GM03348 (cell line): Measurements from ENCODE around the gene TSHR.
"Not testable (repeated sequence)": the region's sequence is repeated elsewhere in the genome, so short reads cannot be mapped to it uniquely, and the experiment has no call there.

Experiments
- DNase-seq: peaks from one replicate; pipeline ENCODE4 v3.0.0; 2012; ENCODE audit warnings: low spot score

Gene TSHR

DNA sequence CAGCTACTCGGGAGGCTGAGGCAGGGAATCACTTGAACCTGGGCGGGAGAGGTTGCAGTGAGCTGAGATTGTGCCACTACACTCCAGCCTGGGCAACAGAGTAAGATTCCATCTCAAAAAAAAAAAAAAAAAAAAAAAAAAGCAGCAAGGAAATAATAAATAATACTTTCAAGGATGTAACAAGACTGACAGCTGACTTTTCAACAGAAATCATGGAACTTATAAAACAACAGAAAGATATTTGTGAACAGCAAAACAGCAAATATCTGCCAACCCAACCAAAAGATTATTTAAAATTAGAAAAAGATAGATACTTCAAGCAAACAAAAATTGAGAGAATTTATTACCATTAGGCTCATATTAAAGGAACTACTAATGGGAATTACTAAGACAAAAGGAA is 115.1 kb downstream of the TSHR start:
- DNase-seq, result no peak

DNA sequence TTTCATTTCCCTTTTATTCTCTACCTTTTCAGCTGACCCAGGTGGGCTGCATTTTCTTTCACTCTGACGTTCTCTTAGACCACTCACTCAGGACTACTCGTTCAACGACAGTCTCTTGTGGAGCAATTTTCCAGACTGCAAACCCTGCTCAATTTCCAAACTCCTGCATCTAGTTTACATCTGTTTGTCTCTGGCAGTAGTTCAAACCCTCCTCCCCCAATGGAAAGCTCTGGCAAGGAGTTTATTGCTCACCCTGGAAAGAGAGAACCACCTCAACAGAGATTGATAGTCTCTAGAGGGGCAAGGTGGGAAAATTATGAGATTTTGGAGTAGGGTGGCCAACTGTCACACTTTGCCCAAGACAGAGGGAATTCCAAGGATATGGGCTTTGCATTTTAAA is 130.2 kb downstream of the TSHR start:
- DNase-seq, result no peak

DNA sequence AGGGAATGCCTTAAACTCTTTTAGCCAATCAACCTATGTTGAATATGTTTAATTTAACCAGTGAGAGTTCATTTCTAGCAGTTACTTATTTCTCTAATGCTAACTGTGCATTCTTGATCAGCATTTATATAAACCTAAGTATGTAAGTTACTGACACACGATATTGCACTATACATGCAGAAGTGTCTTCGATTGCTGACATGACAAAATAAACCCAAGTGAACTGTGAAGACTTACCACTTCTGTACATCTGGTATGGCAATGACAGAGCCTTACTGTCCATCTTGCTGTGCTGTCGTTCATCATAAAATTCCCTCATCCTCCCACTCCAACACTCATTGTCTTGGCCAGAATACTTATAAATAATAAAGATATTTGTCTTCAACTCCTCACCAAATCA is 131.8 kb downstream of the TSHR start:
- DNase-seq, result no peak

DNA sequence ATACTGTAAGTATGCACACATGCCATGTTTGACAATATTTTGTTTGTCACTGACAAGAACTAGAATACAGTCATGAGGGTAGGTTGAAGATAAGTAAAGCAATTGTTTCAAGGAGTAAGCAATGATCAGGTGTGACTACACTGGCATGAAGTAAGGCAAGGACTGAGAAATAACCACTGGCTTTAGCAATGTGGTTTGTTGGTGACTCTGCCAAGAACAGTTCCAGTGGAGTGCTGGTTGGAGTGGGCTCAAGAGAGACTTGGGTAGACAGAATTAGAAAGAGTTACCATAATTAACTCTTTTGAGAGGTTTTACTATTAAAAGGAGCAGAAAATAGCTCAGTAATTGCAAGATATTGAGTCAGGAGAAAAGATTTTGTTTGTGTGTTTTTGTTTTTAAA is 135.7 kb downstream of the TSHR start:
- no peak for DNase-seq

DNA sequence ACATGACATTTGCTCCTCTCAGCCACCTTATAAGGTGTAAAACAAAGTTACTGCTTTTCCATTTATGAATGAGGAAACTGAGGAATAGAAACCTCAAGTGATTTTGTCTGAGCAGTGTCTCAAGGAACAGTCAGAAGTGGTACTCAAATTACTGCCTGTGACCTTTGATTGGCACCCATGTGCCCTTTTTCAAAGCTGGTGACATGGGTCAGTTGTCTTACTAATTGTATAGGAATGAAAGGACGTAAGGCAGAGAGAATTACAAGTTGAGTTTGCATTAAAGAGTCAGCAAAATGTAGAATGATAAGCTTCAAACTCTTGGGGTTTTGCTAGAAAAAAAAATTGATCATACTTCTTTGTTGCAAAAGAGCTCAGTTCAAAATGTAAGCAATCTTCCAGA is 136.2 kb downstream of the TSHR start:
- no peak for DNase-seq

DNA sequence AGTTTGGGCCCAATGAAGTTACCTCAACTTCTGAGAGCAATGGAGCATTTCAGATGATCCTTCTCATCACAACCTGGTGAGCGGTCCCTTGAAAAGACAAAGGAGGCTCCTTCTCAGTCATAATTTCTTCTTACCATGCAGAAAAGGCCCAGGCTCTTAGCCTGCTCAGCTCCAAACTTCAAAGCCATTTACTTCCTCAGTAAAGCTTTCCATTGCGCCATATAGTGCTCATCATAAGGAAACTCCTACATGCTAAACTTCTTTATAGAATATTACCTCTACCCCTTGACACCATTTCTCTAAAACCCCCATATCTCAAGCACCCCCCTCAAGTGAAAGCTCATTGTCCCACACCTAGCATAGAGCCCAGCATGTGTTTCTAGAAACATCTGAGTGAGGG is 138.2 kb downstream of the TSHR start:
- no peak for DNase-seq

DNA sequence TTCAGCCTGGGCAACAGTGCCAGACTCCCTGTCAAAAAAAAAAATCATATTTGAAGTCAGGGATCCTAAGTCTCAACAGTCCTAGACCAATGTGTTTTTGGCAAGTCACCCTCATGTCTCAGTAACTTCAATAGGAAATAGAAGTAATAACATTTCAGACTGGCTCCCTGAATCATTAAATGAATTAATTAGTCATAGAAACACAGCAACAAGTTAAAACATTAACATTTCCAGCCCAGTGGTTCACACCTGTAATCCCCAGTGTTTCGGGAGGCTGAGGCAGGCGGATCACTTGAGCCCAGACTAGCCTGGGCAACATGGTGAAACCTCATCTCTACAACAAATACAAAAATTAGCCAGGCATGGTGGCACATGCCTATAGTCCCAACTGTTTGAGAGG is 140.1 kb downstream of the TSHR start:
- DNase-seq, result no peak

DNA sequence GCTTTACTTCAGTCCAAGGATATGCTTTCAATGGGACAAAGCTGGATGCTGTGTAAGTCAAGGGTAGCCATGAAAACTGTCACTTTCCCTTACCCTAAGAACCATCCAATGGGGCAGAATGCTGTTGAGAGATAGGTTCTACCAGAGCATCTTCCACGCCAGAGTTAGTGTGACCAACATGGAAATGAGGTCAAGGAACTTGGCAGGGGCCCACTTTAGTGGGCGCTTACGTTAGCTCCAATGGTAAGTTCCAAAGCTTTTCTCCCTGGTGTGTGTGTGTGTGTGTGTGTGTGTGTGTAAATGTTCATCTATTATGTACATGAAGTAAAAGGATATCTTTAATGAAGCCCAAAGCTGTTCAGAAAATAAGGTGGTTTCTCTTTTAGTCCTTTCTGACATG is 141.2 kb downstream of the TSHR start:
- no peak for DNase-seq

DNA sequence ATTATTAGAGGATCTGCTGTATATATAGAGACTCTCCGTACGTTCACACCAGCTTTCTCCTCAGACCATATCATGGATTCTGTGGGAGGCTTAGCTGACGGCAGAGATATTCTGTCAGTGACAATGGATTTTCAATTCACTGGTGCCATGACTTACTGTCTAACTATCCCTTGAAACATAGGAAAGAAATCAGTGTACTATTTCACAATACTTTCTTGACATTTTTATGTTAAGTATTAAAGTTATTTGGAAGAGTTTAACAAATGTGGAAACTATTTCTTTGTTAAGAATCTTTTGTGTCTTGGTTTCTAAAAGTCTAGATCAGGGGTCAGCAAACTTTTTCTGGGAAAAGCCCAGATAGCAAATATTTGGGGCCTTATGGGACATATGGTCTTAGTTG is 146.8 kb downstream of the TSHR start:
- no peak for DNase-seq

DNA sequence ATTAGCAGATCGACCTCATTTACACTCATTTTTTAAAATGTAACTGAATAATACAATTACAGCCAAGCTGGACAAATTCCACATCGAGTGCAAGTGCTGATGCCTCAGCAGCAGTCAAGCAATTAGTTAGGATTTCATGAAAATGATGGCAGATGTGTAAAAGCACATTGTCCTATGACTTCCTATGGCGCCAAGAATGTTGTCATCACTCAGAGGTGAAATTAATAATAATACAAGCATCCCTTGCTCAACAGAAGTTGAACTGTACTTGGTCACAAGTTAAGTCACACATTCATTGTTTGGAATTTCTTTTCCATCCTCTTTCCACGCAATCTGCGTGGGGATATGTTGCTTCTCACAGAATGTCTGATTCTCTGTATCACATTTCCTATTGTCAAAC is 148.0 kb downstream of the TSHR start:
- DNase-seq, result no peak

DNA sequence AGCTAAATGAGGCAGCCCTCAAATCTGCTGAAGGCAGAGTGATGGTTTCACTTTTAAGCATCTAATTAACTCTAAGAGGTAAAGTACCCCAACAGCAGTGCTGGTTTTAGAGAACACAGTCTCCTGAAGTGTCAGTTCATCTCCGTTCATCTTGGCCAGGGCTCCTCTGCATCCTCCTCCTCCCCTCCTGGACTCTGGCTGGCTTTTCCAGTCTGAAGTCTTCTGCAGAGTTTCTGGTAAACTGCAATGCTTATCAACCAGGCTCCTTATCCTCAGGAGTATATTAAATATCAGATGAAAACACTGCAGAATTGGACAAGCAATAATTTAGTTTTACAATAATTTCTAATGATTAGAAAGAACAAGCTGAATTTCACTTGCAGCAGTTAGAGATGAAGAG is 150.0 kb downstream of the TSHR start:
- no peak for DNase-seq

DNA sequence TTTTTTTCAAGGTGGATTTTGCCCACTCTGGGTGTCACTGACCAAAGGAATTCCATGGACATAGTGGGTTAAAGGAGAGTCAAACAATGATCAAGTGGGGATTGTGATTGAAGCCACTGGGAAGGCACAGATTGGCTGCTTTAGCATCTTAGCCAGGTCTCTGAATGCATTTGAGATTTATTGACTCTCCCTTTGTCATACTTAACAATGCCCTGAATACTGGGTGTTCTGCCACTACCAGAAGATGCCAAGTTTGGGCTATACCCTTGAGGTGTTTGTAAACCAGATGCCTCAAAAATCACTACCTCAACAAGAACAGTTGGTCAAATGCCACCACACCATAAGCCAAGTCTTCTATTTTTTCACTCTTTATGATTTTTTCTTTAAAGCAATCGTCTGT is 150.5 kb downstream of the TSHR start:
- no peak for DNase-seq

DNA sequence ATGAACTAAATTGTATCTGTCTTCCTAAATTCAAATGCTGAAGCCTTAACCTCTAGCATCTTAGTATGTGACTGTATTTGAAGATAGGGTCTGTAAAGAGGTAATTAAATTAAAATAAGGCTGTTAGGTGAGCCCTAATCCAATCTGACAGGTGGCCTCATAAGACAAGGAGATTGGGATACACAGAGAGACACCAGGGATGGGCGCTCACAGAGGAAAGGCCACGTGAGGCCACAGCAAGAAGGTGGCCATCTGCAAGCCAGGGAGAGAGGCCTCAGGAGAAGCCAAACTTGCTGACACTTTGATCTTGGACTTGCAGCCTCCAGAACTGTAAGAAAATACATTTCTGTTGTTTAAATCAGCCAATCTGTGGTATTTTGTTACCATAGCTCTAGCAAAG is 154.8 kb downstream of the TSHR start:
- no peak for DNase-seq

DNA sequence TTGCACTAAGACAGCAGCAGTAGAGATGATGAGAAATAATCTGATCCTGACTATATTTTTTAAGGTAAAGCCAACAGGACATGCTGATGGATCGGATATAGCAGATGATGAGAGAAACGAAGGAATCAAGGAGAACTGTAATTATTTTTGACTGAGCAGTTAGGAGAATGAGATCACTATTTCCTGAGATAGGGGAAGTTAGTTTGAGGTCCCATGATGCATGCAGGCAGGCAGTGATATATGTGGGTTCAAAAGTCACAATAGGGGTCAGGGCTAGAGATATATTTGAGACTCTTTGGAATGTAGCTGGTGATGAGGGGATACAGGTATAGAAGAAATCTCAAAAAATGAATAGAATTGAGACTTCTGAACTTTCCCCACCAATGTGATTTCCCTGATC is 157.8 kb downstream of the TSHR start:
- DNase-seq, result no peak

DNA sequence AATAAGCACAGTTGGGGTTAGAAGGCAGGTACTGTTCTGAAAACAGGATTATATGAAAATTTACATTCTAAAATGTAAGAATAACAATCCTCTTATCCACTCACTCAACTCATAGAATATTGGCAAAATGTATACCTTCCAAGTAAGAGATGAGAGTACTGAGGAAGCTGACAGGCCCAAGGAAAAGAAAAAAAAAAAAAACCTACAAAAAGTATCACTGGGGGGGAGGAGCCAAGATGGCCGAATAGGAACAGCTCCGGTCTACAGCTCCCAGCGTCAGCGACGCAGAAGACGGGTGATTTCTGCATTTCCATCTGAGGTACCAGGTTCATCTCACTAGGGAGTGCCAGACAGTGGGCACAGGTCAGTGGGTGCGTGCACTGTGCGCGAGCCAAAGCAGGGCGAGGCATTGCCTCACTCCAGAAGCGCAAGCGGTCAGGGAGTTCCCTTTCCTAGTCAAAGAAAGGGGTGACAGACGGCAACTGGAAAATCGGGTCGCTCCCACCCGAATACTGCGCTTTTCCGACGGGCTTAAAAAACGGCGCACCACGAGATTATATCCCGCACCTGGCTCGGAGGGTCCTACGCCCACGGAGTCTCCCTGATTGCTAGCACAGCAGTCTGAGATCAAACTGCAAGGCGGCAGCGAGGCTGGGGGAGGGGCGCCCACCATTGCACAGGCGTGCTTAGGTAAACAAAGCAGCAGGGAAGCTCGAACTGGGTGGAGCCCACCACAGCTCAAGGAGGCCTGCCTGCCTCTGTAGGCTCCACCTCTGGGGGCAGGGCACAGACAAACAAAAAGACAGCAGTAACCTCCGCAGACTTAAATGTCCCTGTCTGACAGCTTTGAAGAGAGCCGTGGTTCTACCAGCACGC is 158.8 kb downstream of the TSHR start:
- DNase-seq, result not testable (repeated sequence)

DNA sequence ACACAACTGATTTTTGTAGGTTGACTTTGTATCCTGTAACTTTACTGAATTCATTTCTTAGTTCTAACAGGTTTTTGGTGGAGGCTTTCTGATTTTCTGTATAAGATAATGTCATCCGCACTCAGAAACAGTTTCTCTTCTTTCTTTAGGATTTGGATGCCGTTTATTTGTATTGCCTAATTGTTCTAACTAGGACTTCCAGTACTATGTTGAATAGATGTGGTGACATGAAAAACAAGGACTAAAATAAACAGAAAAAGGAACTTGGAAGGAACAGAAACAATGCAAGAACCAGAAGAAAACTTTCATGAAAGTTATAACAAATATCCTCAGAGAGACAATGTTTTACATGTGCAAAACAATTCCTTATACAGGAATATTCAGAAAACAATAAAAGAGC is 165.1 kb downstream of the TSHR start:
- DNase-seq, result no peak

DNA sequence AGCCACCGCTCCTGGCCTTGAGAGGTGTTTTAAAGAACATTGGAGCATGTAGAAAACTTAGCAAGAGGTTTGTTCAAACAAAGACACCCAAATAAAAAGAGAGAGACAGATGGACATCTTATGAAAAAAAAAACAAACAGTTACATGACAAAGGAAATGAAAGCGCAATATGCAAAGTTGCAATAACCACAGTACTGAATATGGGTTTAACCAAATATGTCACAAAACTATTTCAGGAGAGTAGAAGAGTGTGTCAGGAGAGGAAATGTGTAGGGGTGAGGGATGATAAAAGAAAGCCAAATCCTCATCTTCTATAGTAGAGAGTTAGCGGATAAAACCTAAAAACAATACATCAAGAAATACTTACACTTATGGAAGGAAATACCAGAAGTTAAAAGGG is 166.9 kb downstream of the TSHR start:
- no peak for DNase-seq

DNA sequence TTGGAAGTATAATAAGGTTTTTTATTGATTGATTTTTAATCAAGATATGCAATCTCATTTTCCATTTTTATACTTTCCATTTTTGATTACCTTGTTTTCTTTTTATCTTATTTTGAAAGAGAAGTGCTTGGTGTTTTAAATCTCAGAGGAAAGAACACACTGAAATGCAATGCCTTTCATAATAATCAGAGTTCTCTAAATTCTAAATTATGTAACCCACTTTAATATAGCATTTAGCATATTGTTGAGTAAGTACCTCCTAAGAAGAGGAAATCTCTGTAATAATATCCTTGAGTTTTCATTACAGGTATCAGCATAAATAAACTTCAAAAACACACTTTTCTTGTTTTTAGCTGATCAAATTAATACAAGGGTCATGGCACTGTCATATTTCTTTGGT is 168.4 kb downstream of the TSHR start:
- DNase-seq, result no peak

DNA sequence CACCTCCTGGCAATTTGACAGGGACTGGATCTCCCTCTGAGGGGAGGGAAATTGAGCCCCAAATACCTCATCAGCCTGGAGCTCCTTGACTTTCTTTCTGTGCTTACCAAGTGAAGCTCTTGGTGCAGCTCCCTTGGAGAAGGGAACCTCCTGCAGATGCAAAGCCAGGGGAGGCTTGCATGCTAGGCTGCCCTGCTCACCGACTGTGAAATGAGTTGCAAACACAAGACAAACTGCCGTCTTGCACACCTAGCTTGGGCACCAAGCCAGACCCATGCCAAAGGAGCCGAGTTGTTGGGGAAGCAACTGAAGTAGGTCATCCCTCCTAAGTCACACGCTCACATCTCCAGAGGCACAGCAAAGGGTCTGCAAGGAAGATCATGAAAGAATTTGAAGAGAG is 170.1 kb downstream of the TSHR start:
- DNase-seq, result no peak

DNA sequence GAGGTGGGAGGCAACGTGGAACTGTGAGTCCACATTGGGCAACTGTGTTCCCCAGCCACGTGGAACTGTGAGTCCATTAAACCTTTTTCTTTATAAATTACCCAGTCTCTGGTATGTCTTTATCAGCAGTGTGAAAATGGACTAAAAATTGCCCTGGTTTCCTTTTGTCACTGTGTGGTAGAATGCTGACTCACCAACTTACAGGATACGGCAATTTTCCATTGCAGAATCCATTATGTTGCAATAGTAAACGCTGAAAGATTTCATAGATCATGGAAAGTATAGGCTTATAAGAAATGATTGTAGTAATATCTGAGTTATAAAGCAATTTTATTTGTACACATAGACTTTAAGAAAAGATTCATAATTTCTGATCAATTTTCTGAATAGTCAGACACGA is 172.4 kb downstream of the TSHR start:
- peak; percentile 9 for DNase-seq

DNA sequence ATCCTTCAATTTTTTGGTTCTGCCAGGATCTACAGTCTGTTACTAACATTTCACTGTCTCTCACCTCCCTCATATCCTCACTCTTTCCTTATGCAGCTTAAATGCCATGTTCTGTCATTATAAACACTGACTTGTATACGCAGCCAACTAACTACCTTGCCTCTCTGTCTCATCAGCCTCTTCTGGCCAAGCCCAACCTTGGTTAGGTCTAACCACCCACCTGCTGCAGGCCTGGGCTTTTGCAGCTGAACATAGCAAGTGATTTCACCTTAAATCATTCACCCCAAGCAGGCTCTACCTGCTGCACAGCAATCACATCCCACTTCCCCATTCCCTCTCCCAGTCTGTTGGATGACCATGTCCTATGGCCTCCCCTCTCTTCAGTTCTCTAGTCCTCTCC is 173.8 kb downstream of the TSHR start:
- no peak for DNase-seq

DNA sequence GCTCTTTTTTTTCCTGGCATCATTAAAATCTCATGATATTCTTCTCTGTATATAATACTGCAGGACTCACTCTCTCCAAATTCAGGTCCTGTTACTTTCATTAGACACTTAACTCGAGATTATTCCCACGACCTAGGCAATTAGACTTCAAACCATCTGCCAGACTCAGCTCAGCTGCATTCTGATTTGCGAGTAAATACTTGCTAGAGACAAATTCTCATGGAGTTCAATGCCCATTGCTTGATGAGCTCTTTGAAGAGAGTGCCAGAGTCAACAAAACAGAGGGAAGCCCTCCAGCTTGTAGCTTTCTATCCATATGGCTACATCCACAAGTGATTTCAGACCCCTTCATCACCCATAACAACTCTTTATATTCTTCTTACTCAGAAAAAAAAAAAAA is 177.0 kb downstream of the TSHR start:
- DNase-seq, result no peak

DNA sequence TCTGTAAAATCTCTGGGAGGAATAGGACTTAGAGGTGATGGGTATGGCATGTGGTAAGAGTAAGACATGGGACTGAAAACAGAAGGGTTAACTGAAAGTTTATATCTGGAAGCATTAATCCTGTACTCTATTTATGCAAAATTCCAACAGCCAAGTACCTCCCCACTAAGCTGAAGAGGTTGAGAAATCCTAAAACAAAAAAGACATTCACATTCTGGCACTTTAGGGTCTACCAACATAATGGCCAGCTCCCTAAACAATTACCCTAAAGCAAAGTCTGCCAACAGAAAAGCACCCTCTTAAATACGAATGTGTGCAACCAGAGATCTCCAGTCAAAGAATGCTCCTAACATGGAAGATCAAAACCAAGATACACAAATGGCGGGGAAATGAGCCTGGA is 178.0 kb downstream of the TSHR start:
- DNase-seq, result no peak

DNA sequence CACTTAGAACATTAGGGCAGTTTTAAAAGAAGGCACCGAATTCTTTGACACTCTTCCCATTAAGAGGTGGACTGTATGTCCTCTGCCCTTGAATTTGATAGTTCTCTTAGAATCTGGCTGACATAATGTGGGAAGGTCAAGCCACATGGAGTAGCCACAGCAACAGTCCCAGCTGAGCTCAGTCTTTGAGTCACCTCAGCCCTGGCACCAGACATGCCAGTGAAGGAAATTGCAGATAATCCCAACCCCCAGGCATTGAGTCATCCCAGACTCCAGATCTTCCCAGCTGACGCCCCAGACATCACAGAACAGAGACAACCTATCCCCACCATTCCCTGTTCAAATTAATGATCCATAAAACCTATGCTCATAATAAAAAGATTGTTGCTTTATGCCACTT is 181.9 kb downstream of the TSHR start:
- peak; percentile 68 for DNase-seq

DNA sequence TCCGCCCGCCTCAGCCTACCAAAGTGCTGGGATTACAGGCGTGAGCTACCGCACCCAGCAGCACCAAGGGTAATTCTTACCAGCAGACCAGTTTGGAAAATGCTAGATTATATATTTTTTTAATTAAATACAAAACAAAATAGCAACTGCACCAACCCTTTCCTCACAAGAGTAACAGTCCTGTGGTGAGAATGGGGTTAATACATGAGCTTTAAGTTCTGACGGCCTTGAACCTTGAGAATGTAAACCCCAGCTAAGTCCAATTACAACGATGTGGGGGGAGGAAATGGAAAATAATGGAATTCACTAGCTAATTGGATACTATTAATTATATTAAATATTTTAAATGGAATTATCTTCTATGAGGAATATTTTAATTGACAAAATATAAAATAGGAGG is 183.0 kb downstream of the TSHR start:
- no peak for DNase-seq
